Measurements from ENCODE around the gene METTL4.

Gene METTL4

DNA sequence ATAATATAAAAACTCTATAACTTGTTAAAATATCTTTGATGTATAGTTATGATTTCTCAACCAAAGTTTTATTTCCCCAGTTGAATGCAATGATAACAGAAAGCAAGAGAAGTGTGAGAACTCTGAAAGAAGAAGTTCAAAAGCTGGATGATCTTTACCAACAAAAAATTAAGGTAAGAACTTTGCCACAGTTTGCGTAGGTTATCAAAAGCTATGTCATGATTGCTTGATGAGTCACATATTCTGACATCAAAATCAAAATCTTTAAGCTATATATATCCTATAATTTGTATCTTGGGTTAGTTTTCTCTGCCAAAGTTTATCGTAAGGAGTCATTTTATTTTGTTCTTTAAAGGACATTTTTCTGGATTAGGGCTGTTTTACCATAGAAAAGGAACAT is 35.0 kb upstream of the METTL4 start:
- in situ Hi-C loops (cut with HindIII; ENCODE audit: low sequenced_read_pairs): no loop called here
- TF ChIP-seq, protein P1, sequence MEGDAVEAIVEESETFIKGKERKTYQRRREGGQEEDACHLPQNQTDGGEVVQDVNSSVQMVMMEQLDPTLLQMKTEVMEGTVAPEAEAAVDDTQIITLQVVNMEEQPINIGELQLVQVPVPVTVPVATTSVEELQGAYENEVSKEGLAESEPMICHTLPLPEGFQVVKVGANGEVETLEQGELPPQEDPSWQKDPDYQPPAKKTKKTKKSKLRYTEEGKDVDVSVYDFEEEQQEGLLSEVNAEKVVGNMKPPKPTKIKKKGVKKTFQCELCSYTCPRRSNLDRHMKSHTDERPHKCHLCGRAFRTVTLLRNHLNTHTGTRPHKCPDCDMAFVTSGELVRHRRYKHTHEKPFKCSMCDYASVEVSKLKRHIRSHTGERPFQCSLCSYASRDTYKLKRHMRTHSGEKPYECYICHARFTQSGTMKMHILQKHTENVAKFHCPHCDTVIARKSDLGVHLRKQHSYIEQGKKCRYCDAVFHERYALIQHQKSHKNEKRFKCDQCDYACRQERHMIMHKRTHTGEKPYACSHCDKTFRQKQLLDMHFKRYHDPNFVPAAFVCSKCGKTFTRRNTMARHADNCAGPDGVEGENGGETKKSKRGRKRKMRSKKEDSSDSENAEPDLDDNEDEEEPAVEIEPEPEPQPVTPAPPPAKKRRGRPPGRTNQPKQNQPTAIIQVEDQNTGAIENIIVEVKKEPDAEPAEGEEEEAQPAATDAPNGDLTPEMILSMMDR (IDR thresholded peaks at IDR 0.05; ENCODE audit: low read depth, low read length): no peak
- no peak overlapping the region for H3K4me3 ChIP-seq (ENCODE audit: low read depth, low read length)
- peak; percentile 20 for DNase-seq (ENCODE audit: low read depth, low spot score)

DNA sequence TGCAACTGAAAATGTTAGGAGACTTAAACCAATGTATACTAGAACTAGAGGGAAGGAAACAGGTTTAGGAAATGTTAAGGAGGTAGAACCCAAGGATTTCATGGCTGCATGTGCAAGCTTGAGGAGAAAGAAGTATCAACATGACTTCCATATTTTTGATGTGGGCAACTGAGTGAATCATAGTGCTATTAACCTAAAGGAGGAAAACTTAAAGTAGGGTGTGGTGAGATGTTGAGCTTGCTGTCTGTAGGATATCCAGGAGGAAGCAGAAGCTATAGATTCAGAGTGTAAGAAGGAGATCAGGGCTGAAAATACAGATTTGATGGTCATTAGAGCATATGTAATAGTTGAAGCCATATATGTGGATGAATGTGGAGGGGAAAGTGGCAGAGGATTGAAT is 31.5 kb upstream of the METTL4 start:
- TF ChIP-seq, protein P1 (IDR thresholded peaks at IDR 0.05; ENCODE audit: low read depth, low read length): no peak
- in situ Hi-C loops (cut with HindIII; ENCODE audit: low sequenced_read_pairs): no loop called here
- DNase-seq (ENCODE audit: low read depth, low spot score): no peak
- no peak overlapping the region for H3K4me3 ChIP-seq (ENCODE audit: low read depth, low read length)

DNA sequence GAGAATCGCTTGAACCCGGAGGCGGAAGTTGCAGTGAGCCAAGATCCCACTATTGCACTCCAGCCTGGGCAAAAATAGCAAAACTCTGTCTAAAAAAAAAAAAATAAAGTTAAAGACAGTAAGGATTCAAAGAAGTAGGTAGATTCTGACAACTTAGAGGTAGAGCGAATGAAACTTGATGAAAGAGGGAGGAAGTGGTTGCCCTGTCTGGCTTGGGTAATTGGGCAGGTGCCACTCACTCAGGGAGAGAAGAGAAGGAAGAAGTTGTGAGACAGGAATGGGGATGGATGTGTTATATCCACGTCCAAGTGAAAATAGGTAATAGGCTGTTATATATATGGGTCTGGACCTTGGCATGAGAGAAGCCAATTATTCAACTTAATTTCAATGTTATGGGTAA is 26.3 kb upstream of the METTL4 start:
- in situ Hi-C loops (cut with HindIII; ENCODE audit: low sequenced_read_pairs): no loop called here
- TF ChIP-seq, protein P1 (IDR thresholded peaks at IDR 0.05; ENCODE audit: low read depth, low read length): no peak
- no peak overlapping the region for H3K4me3 ChIP-seq (ENCODE audit: low read depth, low read length)
- DNase-seq (ENCODE audit: low read depth, low spot score): no peak

DNA sequence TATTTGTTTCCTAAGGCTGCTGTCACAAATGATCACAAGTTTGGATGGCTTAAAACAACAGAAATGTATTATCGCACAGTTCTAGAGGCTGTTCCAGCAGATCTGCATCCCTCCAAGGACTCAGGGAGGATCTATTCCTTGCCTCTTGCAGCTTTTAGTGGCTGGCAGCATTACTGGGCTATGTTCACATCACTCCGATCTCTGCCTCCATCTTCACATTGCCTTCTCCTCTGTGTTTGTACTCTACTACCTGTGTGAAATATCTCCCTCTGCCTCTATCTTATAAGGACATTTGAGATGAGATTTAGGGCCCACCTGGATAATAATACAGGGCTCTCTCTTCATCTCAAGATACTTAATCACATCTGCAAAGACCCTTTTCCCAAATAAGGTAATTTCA is 19.0 kb upstream of the METTL4 start:
- H3K4me3 ChIP-seq (ENCODE audit: low read depth, low read length): no peak overlapping the region
- no peak for DNase-seq (ENCODE audit: low read depth, low spot score)
- in situ Hi-C loops (cut with HindIII; ENCODE audit: low sequenced_read_pairs): no loop called here
- TF ChIP-seq, protein P1 (IDR thresholded peaks at IDR 0.05; ENCODE audit: low read depth, low read length): no peak

DNA sequence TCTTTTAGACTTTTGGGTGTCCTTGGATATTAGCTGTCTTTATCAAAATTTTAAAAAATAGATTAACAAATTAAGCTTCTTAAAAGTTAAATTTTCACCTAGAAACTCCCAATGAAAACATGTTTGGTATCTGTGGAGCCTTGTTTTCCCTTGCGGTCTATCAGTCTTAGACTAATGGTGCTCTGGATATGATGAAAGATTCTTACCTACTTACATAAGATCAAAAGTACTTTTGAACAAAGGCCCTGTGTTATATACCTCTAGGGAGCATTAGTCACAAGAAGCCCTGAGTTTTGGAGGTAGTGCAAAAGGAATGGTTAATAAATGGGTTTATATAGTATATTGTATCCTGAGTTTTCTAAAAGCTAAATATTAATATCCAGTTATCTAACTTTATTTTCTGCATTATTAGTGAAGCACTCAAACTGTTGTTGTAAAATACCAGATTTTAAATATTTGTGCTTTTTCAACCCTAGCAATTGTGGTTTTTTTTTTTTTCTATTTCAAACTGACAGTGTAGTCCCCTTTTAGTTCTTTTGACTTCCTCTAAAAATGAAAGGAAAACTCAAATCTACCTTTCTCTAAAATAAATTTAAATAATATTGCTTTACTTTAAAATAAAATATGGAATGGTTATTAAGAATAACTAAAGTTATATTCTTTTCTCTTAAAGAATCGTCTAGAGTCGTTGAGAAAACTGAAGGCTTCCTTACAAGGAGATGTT is 18.2 kb upstream of the METTL4 start:
- no peak for DNase-seq (ENCODE audit: low read depth, low spot score)
- TF ChIP-seq, protein P1 (IDR thresholded peaks at IDR 0.05; ENCODE audit: low read depth, low read length): no peak
- in situ Hi-C loops (cut with HindIII; ENCODE audit: low sequenced_read_pairs): no loop called here
- H3K4me3 ChIP-seq (ENCODE audit: low read depth, low read length): no peak overlapping the region

DNA sequence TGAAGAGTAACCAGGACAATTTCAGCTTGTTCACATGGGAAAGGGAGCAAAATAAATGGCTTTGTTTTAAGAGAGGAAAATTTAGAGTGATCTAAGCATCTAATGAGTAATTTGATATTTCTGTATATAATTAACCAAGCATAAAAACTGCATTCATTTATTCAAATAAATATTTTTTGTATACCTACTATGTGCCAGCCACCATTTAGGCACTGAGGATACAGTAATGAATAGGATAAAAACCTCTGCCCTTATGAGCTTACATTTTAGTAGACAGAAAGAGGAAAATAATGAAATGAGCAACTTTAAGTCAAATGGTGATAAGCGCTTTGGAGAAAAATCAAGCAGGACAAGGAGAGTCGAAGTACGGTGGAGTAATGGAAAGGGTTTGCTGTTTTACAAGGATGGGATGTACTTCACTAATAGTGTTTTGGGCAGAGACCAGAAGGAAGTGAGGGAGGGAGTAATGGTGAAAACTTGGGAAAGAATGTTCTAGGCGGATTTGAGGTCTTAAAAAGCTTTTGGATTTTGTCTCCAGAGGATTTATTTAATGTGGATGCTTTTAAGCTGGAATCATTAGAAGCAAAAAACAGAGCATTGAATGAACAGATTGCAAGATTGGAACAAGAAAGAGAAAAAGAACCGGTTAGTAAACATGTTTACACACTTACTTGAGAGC is 17.5 kb upstream of the METTL4 start:
- no peak for DNase-seq (ENCODE audit: low read depth, low spot score)
- in situ Hi-C loops (cut with HindIII; ENCODE audit: low sequenced_read_pairs): no loop called here
- H3K4me3 ChIP-seq (ENCODE audit: low read depth, low read length): no peak overlapping the region
- TF ChIP-seq, protein P1 (IDR thresholded peaks at IDR 0.05; ENCODE audit: low read depth, low read length): no peak
